Adrenal gland (tissue), 12 donors: ENCODE data around the gene FCAR. TPM values are rescaled to one million over a fixed set of nuclear protein-coding genes. Genes with fewer than 3 reads are reported as not detected.
"Not testable (repeated sequence)": the region's sequence is repeated elsewhere in the genome, so short reads cannot be mapped to it uniquely, and the experiment has no call there.

ENCODE experiments used
- DNase-seq, 7 donors: peaks; one replicate each; pipeline ENCODE4 v3.0.0-alpha.2; 2019 to 2020
- H3K27ac ChIP-seq, 5 donors: fragments of 200-600 bp; sonication (generic) in 4 of 5; 1 replicate in 3 of 5; 2 replicates in 2 of 5; pipeline versions ENCODE4 v1.5.1 to v1.8.0; 2016 to 2020; ENCODE audit warnings: mild to moderate bottlenecking in 1 of 5
- H3K27me3 ChIP-seq: fragments of 200-600 bp; 2 replicates; pipeline ENCODE4 v1.8.0; 2021
- H3K36me3 ChIP-seq, 2 donors: fragments of 200-600 bp; replicated peaks in 1 of 2; 1 replicate in 1 of 2; 2 replicates in 1 of 2; pipeline versions ENCODE4 v1.5.1 to v1.8.0; 2018 to 2022
- H3K4me1 ChIP-seq, 2 donors: fragments of 200-600 bp; replicated peaks in 1 of 2; 1 replicate in 1 of 2; 2 replicates in 1 of 2; pipeline versions ENCODE4 v1.5.1 to v1.8.0; 2018 to 2021
- H3K4me3 ChIP-seq, 4 donors: fragments of 200-600 bp; sonication (generic) in 3 of 4; one replicate each; pipeline ENCODE4 v1.5.1; 2016 to 2018
- H3K9me3 ChIP-seq, 3 donors: fragments of 200-600 bp; sonication (generic) in 1 of 3; replicated peaks in 1 of 3; 1 replicate in 2 of 3; 2 replicates in 1 of 3; pipeline versions ENCODE4 v1.5.1 to v1.8.0; 2016 to 2021
- CTCF ChIP-seq, 6 experiments: fragments of 450-650 bp in 4 of 6; fragments of 200-600 bp in 2 of 6; sonication (generic) in 1 of 6; IDR thresholded peaks; 1 replicate in 5 of 6; 2 replicates in 1 of 6; pipeline versions ENCODE4 v1.5.1 to v1.8.0; 2016 to 2021; ENCODE audit warnings: antibody characterized with exemption in 6 of 6, mild to moderate bottlenecking in 2 of 6, moderate library complexity in 1 of 6
- POLR2A ChIP-seq, 2 donors: fragments of 450-650 bp; IDR thresholded peaks; one replicate each; pipeline ENCODE4 v1.6.1; 2017; ENCODE audit warnings: antibody characterized with exemption in 2 of 2, mild to moderate bottlenecking in 2 of 2, moderate library complexity in 1 of 2
- WGBS, 4 donors: extraction: QIAGEN DNeasy Blood & Tissue Kit in 2 of 4; methylation state at CpG; one replicate each; pipeline versions ENCODE4 v1.1.5 to v1.1.7; 2013 to 2017; 5-methylcytosine and 5-hydroxymethylcytosine counted together
- intact Hi-C, 2 donors: fragments of 100-400 bp; cut with DNase I; formaldehyde crosslinking; loops; one replicate each; pipeline versions ENCODE4 v1.14.1 to v1.15.0; 2022 to 2023
- polyA plus RNA-seq, 3 donors: library from polyadenylated mRNA; stranded (reverse); fragments of 200-250 nt in 2 of 3; fragments of 350-450 nt in 1 of 3; fragmentation: Illumina TruSeq in 1 of 3; extraction: RNeasy Lipid Tissue Mini Kit (QIAGEN cat#74804) in 1 of 3; gene quantifications; one replicate each; pipeline ENCODE4 v1.2.3, GENCODE V29; 2013 to 2014
- total RNA-seq, 9 donors: library from RNA; depleted of rRNA in 4 of 9; stranded (reverse); fragments of >200 nt in 4 of 9; fragments of 120-200 nt in 1 of 9; fragmentation: NEBNext Ultra II Directional in 1 of 9; extraction: Animal tissue kit (Norgen Biotek cat#: 25700) in 1 of 9; gene quantifications; one replicate each; pipeline versions ENCODE4 v1.1.0 to v1.2.4, GENCODE V29; 2013 to 2023
- donor health status: healthy with polysubstance abuse.
- donor health status: Bipolar disorder and iron deficiency.
- donor health status: DM: yes; HTN: yes; CAD: no.
- donor health status: DM: no; HTN: no; CAD: no.
- donor health status: DM: no; HTN: no; CAD: no.
- donor health status: DM: yes; HTN: yes; CAD: no.

Gene FCAR
- total and polyA plus RNA-seq, 12 donors = 0.13 to 3.3 (median 0.39) TPM; not detected in 4

DNA sequence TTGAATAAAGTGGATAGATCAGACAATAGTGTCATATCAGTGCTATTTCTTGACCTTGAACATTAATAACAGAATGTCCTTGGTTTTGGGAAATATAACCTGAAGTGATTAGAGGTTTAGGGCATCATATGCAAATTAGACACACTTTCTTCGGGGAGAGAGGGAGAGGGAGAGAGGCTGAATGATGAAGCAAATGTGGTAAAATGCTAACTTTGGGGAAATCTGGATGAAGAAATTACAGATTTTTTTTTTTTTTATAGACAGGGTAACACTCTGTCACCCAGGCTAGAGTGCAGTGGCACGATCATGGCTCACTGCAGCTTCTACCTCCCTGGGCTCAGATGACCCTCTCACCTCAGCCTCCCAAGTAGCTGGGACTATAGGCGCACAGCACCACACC is 28.0 kb downstream of the FCAR start:
- Histone ChIP-seq H3K36me3 (no peaks in the 10 kb centered on the region), H3K27me3 (no peaks in the 10 kb centered on the region), H3K9me3 (no peaks in the 10 kb centered on the region), H3K4me3 (no peak overlapping the region), H3K4me1 (no peaks in the 10 kb centered on the region), H3K27ac (no peak overlapping the region)
- 66 to 79% (median 74%) methylated on average over 3 of the region's 3 CpGs for WGBS, 4 donors
- DNase-seq = no peak
- no peak for TF ChIP-seq CTCF (IDR thresholded peaks at IDR 0.05)
- TF ChIP-seq POLR2A (IDR thresholded peaks at IDR 0.05) = no peak
- intact Hi-C loops = no loop called here

DNA sequence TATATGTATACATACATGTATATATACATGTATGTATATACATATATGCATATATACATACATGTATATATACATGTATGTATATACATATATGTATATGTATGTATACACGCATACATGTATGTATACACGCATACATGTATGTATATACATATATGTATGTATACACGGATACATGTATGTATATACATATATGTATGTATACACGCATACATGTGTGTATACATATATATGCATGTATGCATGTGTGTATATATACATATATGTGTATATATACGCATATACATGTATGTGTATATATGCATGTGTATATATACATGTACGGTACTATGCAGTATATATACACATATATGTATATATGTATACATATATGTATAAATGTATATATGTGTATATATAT is 29.3 kb downstream of the FCAR start:
- no peak overlapping the region for H3K4me3 ChIP-seq
- intact Hi-C loops = no loop called here
- no peaks in the 10 kb centered on the region for H3K36me3 ChIP-seq
- H3K27me3 ChIP-seq = no peaks in the 10 kb centered on the region
- DNase-seq = no peak
- H3K9me3 ChIP-seq = no peaks in the 10 kb centered on the region
- no peak overlapping the region for H3K27ac ChIP-seq
- no peaks in the 10 kb centered on the region for H3K4me1 ChIP-seq
- TF ChIP-seq CTCF (IDR thresholded peaks at IDR 0.05) = no peak
- TF ChIP-seq POLR2A (IDR thresholded peaks at IDR 0.05) = no peak
- 80 to 90% (median 83%) methylated on average over 6 of the region's 6 CpGs for WGBS, 4 donors

GRCh38 chr19:54904261-54904660 is 30.2 kb downstream of the FCAR start:
- H3K27ac ChIP-seq, H3K4me3 ChIP-seq, H3K27me3 ChIP-seq, H3K4me1 ChIP-seq, intact Hi-C loops, DNase-seq, H3K36me3 ChIP-seq, H3K9me3 ChIP-seq: not testable (repeated sequence)
- 70 to 85% (median 78%) methylated on average over 4 of the region's 4 CpGs for WGBS, 4 donors

DNA sequence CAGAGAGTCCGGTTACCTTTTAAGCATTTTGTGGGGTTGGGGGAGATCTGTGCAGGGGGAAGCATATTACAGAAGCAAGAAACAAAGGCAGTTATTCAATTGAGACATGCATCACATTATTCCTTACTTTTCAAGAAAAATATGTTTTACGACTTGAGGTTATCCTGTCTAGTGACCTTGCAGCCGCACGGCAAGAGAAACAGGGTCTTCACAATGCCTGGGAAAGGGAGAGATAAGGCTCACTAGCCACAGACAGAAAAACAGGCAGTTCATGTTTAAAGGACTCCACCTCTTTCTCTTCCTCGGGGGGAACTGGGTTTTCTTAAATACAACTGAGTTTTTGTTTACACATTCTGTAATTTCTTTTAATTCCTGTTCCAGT is 31.4 kb downstream of the FCAR start:
- DNase-seq = no peak
- 22 to 41% (median 32%) methylated on average over 5 of the region's 5 CpGs for WGBS, 4 donors
- no peak overlapping the region for H3K27ac ChIP-seq
- intact Hi-C loops = no loop called here
- no peak for TF ChIP-seq CTCF (IDR thresholded peaks at IDR 0.05)
- TF ChIP-seq POLR2A (IDR thresholded peaks at IDR 0.05) = no peak
- no peaks in the 10 kb centered on the region for H3K27me3 ChIP-seq
- no peaks in the 10 kb centered on the region for H3K9me3 ChIP-seq
- no peaks in the 10 kb centered on the region for H3K4me1 ChIP-seq
- no peak overlapping the region for H3K4me3 ChIP-seq
- no peaks in the 10 kb centered on the region for H3K36me3 ChIP-seq

DNA sequence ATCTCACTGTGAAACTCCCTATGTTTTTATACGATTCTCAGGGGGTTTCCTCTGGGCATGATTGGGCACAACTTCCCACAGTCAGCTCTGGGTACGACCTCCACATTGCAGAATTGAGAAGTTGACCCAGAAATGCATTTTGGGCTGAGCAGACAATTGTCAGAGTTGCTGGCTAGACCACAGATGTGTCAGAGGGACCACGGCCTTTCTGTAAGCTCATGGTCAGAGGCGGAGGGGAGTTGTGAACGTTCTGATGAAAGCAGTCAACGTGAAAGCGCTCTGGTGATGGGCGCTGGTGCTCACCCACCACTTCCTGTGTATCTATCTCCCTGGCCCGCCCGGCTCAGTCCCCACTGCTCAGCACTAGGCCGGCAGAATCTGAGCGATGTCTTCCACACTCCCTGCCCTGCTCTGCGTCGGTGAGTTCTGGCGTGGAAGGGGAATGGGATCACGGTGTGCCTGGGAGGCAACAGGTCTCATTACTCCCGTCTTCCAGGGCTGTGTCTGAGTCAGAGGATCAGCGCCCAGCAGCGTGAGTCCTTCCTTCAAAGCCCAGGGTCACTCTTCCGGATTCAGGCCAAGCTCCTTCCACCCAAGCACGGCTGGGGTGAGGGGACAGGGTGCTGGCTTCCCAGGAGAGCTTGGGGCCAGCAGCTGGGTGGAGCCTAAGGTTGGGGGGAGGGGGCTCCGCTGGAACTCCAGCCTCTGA is 31.9 kb downstream of the FCAR start, which contains the start of gene NCR1:
NCR1 (plus strand) TSS at position 346 of the 709 bp plus-strand sequence; CDS start at position 386, 40 bp downstream.
- H3K4me3 ChIP-seq = no peak within 1 kb of the TSS
- WGBS, 4 donors = 27 to 55% (median 40%) methylated on average over 16 to 22 of the region's 22 CpGs
- peak in 4 of 7 donors; percentile 17 to 35 (median 26) for DNase-seq
- no peaks in the 10 kb centered on the region for H3K36me3 ChIP-seq
- no peaks in the 10 kb centered on the region for H3K9me3 ChIP-seq
- peak within 1 kb of the TSS in 1 of 5 donors; percentile 45 for H3K27ac ChIP-seq
- intact Hi-C loops = no loop called here
- TF ChIP-seq CTCF (IDR thresholded peaks at IDR 0.05) (no peak), POLR2A (IDR thresholded peaks at IDR 0.05) (peak in 1 of 2 donors; percentile 12)
- H3K27me3 ChIP-seq = no peaks in the 10 kb centered on the region
- H3K4me1 ChIP-seq = no peaks in the 10 kb centered on the region
